Neutrophil (primary cell): ENCODE data around the gene RBMS3.

Source experiments
- H3K27ac ChIP-seq: fragments of 200-600 bp; sonication (generic); 2 replicates; pipeline ENCODE4 v1.5.1; 2016; ENCODE audit warnings: mild to moderate bottlenecking, moderate library complexity
- H3K27me3 ChIP-seq: fragments of 200-600 bp; sonication (generic); 2 replicates; pipeline ENCODE4 v1.6.0; 2016; ENCODE audit warnings: mild to moderate bottlenecking
- H3K36me3 ChIP-seq: fragments of 200-600 bp; sonication (generic); 2 replicates; pipeline ENCODE4 v1.5.1; 2017
- H3K4me1 ChIP-seq, 2 experiments: fragments of 200-600 bp in 1 of 2; sonication (generic) in 1 of 2; 1 replicate in 1 of 2; 2 replicates in 1 of 2; pipeline versions ENCODE4 v1.5.1 to v1.6.1; 2013 to 2016; ENCODE audit warnings: low read depth in 1 of 2, low read length in 1 of 2, mild to moderate bottlenecking in 1 of 2, moderate library complexity in 1 of 2; ENCODE audit not compliant: control insufficient read depth in 1 of 2, insufficient read depth in 1 of 2
- H3K4me3 ChIP-seq, 2 experiments: fragments of 200-600 bp in 1 of 2; sonication (generic) in 1 of 2; 1 replicate in 1 of 2; 2 replicates in 1 of 2; pipeline ENCODE4 v1.5.1; 2013 to 2016; ENCODE audit warnings: low read depth in 1 of 2, low read length in 1 of 2, mild to moderate bottlenecking in 1 of 2, moderate library complexity in 1 of 2
- H3K9me3 ChIP-seq: fragments of 200-600 bp; sonication (generic); 2 replicates; pipeline ENCODE4 v1.5.1; 2016
- CTCF ChIP-seq: fragments of 200-600 bp; sonication (generic); IDR thresholded peaks from 2 replicates; pipeline ENCODE4 v1.5.1; 2016; ENCODE audit warnings: antibody characterized with exemption

Gene RBMS3

GRCh38 chr3:29503958-29504357, 223.1 kb downstream of the RBMS3 start:
- Histone ChIP-seq H3K27ac (no peak overlapping the region), H3K36me3 (no peaks in the 10 kb centered on the region), H3K9me3 (no peaks in the 10 kb centered on the region), H3K4me1 (no peaks in the 10 kb centered on the region), H3K27me3 (no peaks in the 10 kb centered on the region), H3K4me3 (no peak overlapping the region)
- TF ChIP-seq CTCF: no peak

GRCh38 chr3:29506502-29506901, 225.6 kb downstream of the RBMS3 start:
- no peaks in the 10 kb centered on the region for H3K36me3 ChIP-seq
- no peak for TF ChIP-seq CTCF
- no peak overlapping the region for H3K27ac ChIP-seq
- H3K4me1 ChIP-seq: no peaks in the 10 kb centered on the region
- H3K4me3 ChIP-seq: no peak overlapping the region
- H3K9me3 ChIP-seq: no peaks in the 10 kb centered on the region
- H3K27me3 ChIP-seq: no peaks in the 10 kb centered on the region

GRCh38 chr3:29511701-29512100, 230.8 kb downstream of the RBMS3 start:
- H3K36me3 ChIP-seq: no peaks in the 10 kb centered on the region
- TF ChIP-seq CTCF: no peak
- H3K4me1 ChIP-seq: no peaks in the 10 kb centered on the region

DNA sequence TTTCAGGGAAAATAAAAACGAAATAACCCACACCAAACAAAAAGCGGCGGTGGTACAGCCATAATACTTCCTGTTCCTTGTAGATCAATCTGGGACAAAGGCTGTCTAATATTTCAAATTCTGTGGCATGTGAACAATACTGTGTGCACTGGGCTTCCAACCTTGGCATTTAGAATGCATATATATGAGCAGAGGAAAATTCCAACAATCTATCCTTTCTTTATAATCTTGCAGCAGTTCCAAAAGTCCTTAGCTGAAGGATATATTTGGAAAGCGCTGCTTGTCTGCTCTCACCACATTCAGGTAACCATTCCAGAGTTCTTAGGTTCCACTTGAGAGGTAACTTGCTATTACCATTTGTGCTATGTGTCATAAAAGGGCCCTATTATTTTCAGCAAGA, 231.8 kb downstream of the RBMS3 start:
- Histone ChIP-seq H3K27me3 (no peaks in the 10 kb centered on the region), H3K27ac (no peak overlapping the region), H3K4me1 (no peaks in the 10 kb centered on the region), H3K36me3 (no peaks in the 10 kb centered on the region), H3K9me3 (no peaks in the 10 kb centered on the region), H3K4me3 (no peak overlapping the region)
- TF ChIP-seq CTCF: no peak

More at GRCh38 chr3:29511701-29512100, 230.8 kb downstream of the RBMS3 start:
- H3K27me3 ChIP-seq: no peaks in the 10 kb centered on the region
- H3K9me3 ChIP-seq: no peaks in the 10 kb centered on the region
- no peak overlapping the region for H3K4me3 ChIP-seq
- H3K27ac ChIP-seq: no peak overlapping the region

- H3K9me3 ChIP-seq: no peaks in the 10 kb centered on the region
- H3K4me1 ChIP-seq: no peaks in the 10 kb centered on the region
- no peak for TF ChIP-seq CTCF
- no peaks in the 10 kb centered on the region for H3K27me3 ChIP-seq
- H3K27ac ChIP-seq: no peak overlapping the region
- no peak overlapping the region for H3K4me3 ChIP-seq
- H3K36me3 ChIP-seq: no peaks in the 10 kb centered on the region
These were observed 232.4 kb downstream of the RBMS3 start for GRCh38 chr3:29513236-29513635.

- no peak for TF ChIP-seq CTCF
- H3K36me3 ChIP-seq: no peaks in the 10 kb centered on the region
- H3K27ac ChIP-seq: no peak overlapping the region
- no peaks in the 10 kb centered on the region for H3K9me3 ChIP-seq
- no peak overlapping the region for H3K4me3 ChIP-seq
- H3K27me3 ChIP-seq: no peaks in the 10 kb centered on the region
- H3K4me1 ChIP-seq: no peaks in the 10 kb centered on the region
These were observed 233.3 kb downstream of the RBMS3 start for GRCh38 chr3:29514170-29514569.
